DND-41 (cell line): Measurements from ENCODE around the gene GNAO1.

Source experiments
- ATAC-seq: fragments of 200-7000 bp; cut with Tn5 transposase; 3 replicates; pipeline ENCODE4 v1.9.1; 2021; ENCODE audit warnings: low read depth; ENCODE audit not compliant: insufficient read depth
- DNase-seq: peaks from one replicate; pipeline ENCODE4 v3.0.0-alpha.2; 2020
- H2AFZ ChIP-seq: 2 replicates; pipeline ENCODE4 v1.6.0; 2012; ENCODE audit warnings: low read depth, low read length
- H3K27ac ChIP-seq: 2 replicates; pipeline ENCODE4 v1.5.1; 2012; ENCODE audit warnings: low read length, inconsistent platforms
- H3K27me3 ChIP-seq: fragments of 200-600 bp; sonication (generic); 2 replicates; pipeline ENCODE4 v1.6.0; 2012; ENCODE audit warnings: low read length, mild to moderate bottlenecking, inconsistent platforms; ENCODE audit not compliant: insufficient read depth, poor library complexity
- H3K36me3 ChIP-seq: 2 replicates; pipeline ENCODE4 v1.5.1; 2012; ENCODE audit warnings: low read length, inconsistent platforms; ENCODE audit not compliant: insufficient read depth
- H3K4me1 ChIP-seq: 2 replicates; pipeline ENCODE4 v1.5.1; 2012; ENCODE audit warnings: mild to moderate bottlenecking, low read length; ENCODE audit not compliant: insufficient read depth
- H3K4me2 ChIP-seq: 2 replicates; pipeline ENCODE4 v1.6.0; 2012; ENCODE audit warnings: mild to moderate bottlenecking, moderate library complexity, low read length, inconsistent platforms; ENCODE audit not compliant: insufficient read depth
- H3K4me3 ChIP-seq, 2 experiments: fragments of 200-600 bp in 1 of 2; shearing (Covaris generic) in 1 of 2; 2 replicates each; pipeline ENCODE4 v1.5.1; 2012 to 2016; ENCODE audit warnings: inconsistent platforms in 2 of 2, low read length in 2 of 2, mild to moderate bottlenecking in 2 of 2, low read depth in 1 of 2, moderate library complexity in 1 of 2
- H3K79me2 ChIP-seq: 2 replicates; pipeline ENCODE4 v1.6.0; 2012; ENCODE audit warnings: low read length, inconsistent platforms; ENCODE audit not compliant: insufficient read depth
- H3K9ac ChIP-seq: 2 replicates; pipeline ENCODE4 v1.6.0; 2012; ENCODE audit warnings: low read depth, mild to moderate bottlenecking, inconsistent platforms, low read length, moderate library complexity
- H3K9me3 ChIP-seq: 2 replicates; pipeline ENCODE4 v1.5.1; 2012; ENCODE audit warnings: low read length, moderate library complexity, mild to moderate bottlenecking, inconsistent platforms; ENCODE audit not compliant: insufficient read depth, severe bottlenecking
- H4K20me1 ChIP-seq: 2 replicates; pipeline ENCODE4 v1.6.0; 2012; ENCODE audit warnings: low read length; ENCODE audit not compliant: insufficient read depth
- CTCF ChIP-seq: IDR thresholded peaks from 2 replicates; pipeline ENCODE4 v1.5.1; 2012; ENCODE audit warnings: borderline replicate concordance, low read length, moderate library complexity, mild to moderate bottlenecking; ENCODE audit not compliant: poor library complexity, severe bottlenecking; ENCODE audit errors: extremely low read depth
- EZH2 ChIP-seq: IDR thresholded peaks from 3 replicates; pipeline ENCODE4 v1.6.1; 2012; ENCODE audit warnings: borderline replicate concordance, low read depth, mild to moderate bottlenecking, moderate library complexity, low read length, inconsistent platforms; ENCODE audit not compliant: severe bottlenecking

GNAO1 gene

GRCh38 chr16:56300242-56300623 lies 108.9 kb downstream of the GNAO1 start:
- peaks cover 12% of the 10 kb centered on the region; the same call in 1 of the 2 replicates for H3K36me3 ChIP-seq
- no peaks in the 10 kb centered on the region for H3K79me2 ChIP-seq
- H3K27me3 ChIP-seq = no peaks in the 10 kb centered on the region
- H3K9me3 ChIP-seq = no peaks in the 10 kb centered on the region
- H3K4me3 ChIP-seq = no peak overlapping the region
- H4K20me1 ChIP-seq = peaks cover 16% of the 10 kb centered on the region
- no peak overlapping the region for H2AFZ ChIP-seq
- peaks cover 5% of the 10 kb centered on the region; the same call in 1 of the 2 replicates for H3K4me1 ChIP-seq
- no peak overlapping the region for H3K27ac ChIP-seq
- TF ChIP-seq EZH2 (no peak), CTCF (no peak)
- no peak for ATAC-seq
- no peak for DNase-seq
- H3K9ac ChIP-seq = no peak overlapping the region
- H3K4me2 ChIP-seq = no peak overlapping the region

GRCh38 chr16:56300891-56301850 lies 109.9 kb downstream of the GNAO1 start:
- H2AFZ ChIP-seq = no peak overlapping the region
- H3K4me3 ChIP-seq = no peak overlapping the region
- H3K27ac ChIP-seq = peak overlapping the region; percentile 22; the same call in 1 of the 2 replicates
- peaks cover 5% of the 10 kb centered on the region; the same call in 1 of the 2 replicates for H3K4me1 ChIP-seq
- TF ChIP-seq EZH2 = no peak
- TF ChIP-seq CTCF = no peak
- no peak for ATAC-seq
- H3K27me3 ChIP-seq = no peaks in the 10 kb centered on the region
- no peak overlapping the region for H3K9ac ChIP-seq
- peaks cover 9% of the 10 kb centered on the region for H4K20me1 ChIP-seq
- DNase-seq = no peak
- no peak overlapping the region for H3K4me2 ChIP-seq
- no peaks in the 10 kb centered on the region for H3K79me2 ChIP-seq
- no peaks in the 10 kb centered on the region for H3K9me3 ChIP-seq
- peaks cover 12% of the 10 kb centered on the region; the same call in 1 of the 2 replicates for H3K36me3 ChIP-seq

- Histone ChIP-seq H3K9me3 (no peaks in the 10 kb centered on the region), H3K79me2 (no peaks in the 10 kb centered on the region), H3K9ac (no peak overlapping the region), H3K4me1 (peaks cover 5% of the 10 kb centered on the region; the same call in 1 of the 2 replicates), H4K20me1 (peaks cover 4% of the 10 kb centered on the region), H3K4me3 (no peak overlapping the region), H3K27ac (no peak overlapping the region), H3K4me2 (no peak overlapping the region), H3K27me3 (no peaks in the 10 kb centered on the region), H2AFZ (no peak overlapping the region), H3K36me3 (peaks cover 9% of the 10 kb centered on the region; the same call in 1 of the 2 replicates)
- TF ChIP-seq EZH2 = no peak
- TF ChIP-seq CTCF = no peak
- ATAC-seq (no peak), DNase-seq (no peak)
These were observed 111.2 kb downstream of the GNAO1 start for GRCh38 chr16:56302506-56302905.
